Measurements from ENCODE around the gene MBD5.

MBD5 gene

DNA sequence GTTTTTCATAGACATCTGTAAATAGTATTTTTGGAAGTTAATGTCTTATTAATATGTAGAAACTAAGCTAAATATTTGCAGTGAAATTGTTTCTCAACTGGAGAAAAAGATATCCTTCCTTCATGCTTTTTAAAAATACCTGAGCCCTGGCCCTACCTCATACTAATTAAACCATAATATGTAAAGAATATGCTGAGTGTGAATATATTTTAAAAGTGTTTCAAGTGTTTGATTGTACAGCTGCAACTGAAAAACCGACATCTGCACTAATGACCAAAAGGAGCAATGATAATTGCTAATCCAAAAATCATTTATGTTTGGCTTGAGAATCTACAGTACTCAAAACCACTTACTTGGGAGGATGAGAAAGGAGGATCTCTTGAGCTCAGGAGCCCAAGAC is 156.7 kb downstream of the MBD5 start:
- H3K4me3 ChIP-seq (ENCODE audit: low read depth in 1 of 2, low read length in 2 of 2), result no peak overlapping the region
- no peaks in the 10 kb centered on the region for H3K9me3 ChIP-seq (ENCODE audit: control insufficient read depth in 1 of 2, low read length in 2 of 2)
- no peaks in the 10 kb centered on the region for H3K4me1 ChIP-seq (ENCODE audit: control insufficient read depth in 1 of 2, insufficient read depth in 2 of 2, low read length in 2 of 2)
- H3K27ac ChIP-seq (ENCODE audit: low read length), result no peak overlapping the region
- H3K36me3 ChIP-seq (ENCODE audit: control insufficient read depth in 1 of 2, insufficient read depth in 2 of 2, low read length in 2 of 2), result peaks cover 4 to 13% of the 10 kb centered on the region in 2 donors
- no peaks in the 10 kb centered on the region for H3K27me3 ChIP-seq (ENCODE audit: low read depth, low read length)

DNA sequence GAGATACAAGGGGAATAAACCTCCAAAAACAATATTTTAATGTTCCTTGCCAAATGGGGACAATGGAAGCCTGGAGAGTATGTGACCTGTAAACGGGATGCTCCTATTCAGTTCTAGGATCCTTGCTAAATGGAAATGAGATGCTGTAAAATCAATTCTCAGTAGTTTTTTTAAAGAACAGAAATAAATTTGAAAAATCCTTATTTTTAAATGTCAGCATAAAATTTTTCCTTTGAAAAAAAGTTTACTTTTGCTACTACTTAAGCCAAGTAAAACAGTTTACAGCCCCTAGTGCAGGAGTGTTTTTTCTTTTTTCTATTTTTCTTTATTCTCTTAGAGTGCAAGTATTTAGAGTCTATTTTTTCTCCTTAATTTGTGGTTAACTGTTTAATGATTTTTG is 158.8 kb downstream of the MBD5 start:
- Histone ChIP-seq H3K27me3 (ENCODE audit: low read depth, low read length) (no peaks in the 10 kb centered on the region), H3K4me3 (ENCODE audit: low read depth in 1 of 2, low read length in 2 of 2) (no peak overlapping the region), H3K27ac (ENCODE audit: low read length) (no peak overlapping the region), H3K4me1 (ENCODE audit: control insufficient read depth in 1 of 2, insufficient read depth in 2 of 2, low read length in 2 of 2) (no peaks in the 10 kb centered on the region), H3K36me3 (ENCODE audit: control insufficient read depth in 1 of 2, insufficient read depth in 2 of 2, low read length in 2 of 2) (peaks cover 4 to 17% of the 10 kb centered on the region in 2 donors), H3K9me3 (ENCODE audit: control insufficient read depth in 1 of 2, low read length in 2 of 2) (no peaks in the 10 kb centered on the region)

DNA sequence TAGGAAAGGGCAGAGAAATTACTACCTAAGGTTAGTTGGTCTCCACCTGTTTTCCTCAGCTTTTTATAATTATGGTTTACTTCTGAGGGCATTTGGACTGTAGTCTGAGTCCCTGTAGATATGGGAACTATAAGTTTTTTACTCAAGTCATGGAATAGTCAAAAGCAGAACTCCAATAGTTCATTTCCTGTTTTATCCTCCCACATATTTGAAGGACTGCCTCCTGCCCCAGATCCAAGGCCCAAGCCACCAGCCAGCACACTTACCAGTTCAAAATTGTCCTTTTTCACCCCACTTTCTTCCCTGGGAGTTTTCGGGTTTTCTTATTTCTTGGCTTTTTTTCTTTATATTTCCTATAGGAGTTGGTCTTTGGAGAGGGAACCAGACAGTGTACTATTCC is 164.1 kb downstream of the MBD5 start:
- H3K9me3 ChIP-seq (ENCODE audit: control insufficient read depth in 1 of 2, low read length in 2 of 2), result no peaks in the 10 kb centered on the region
- H3K27me3 ChIP-seq (ENCODE audit: low read depth, low read length), result no peaks in the 10 kb centered on the region
- peaks cover 8 to 10% of the 10 kb centered on the region in 2 donors for H3K36me3 ChIP-seq (ENCODE audit: control insufficient read depth in 1 of 2, insufficient read depth in 2 of 2, low read length in 2 of 2)
- no peak overlapping the region for H3K27ac ChIP-seq (ENCODE audit: low read length)
- H3K4me1 ChIP-seq (ENCODE audit: control insufficient read depth in 1 of 2, insufficient read depth in 2 of 2, low read length in 2 of 2), result no peaks in the 10 kb centered on the region
- no peak overlapping the region for H3K4me3 ChIP-seq (ENCODE audit: low read depth in 1 of 2, low read length in 2 of 2)

DNA sequence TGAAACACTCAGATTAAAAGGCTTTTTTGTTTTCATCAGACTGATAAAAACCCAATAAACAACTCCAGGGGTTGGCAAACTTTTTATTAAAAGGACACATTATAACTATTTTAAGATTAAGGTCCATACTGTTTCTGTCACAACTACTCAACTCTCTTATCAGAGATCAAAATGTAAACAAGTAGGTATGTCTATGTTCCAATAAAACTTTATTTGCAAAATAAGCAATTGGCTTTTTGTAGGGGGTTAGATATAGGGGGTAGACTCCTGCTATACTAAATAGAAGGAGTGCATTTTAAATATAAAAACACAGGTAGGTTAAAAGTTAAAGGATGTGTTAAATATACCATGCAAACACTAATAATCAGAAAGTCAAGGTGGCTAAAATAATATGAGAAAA is 174.0 kb downstream of the MBD5 start:
- H3K36me3 ChIP-seq (ENCODE audit: control insufficient read depth in 1 of 2, insufficient read depth in 2 of 2, low read length in 2 of 2), result no peaks in the 10 kb centered on the region

DNA sequence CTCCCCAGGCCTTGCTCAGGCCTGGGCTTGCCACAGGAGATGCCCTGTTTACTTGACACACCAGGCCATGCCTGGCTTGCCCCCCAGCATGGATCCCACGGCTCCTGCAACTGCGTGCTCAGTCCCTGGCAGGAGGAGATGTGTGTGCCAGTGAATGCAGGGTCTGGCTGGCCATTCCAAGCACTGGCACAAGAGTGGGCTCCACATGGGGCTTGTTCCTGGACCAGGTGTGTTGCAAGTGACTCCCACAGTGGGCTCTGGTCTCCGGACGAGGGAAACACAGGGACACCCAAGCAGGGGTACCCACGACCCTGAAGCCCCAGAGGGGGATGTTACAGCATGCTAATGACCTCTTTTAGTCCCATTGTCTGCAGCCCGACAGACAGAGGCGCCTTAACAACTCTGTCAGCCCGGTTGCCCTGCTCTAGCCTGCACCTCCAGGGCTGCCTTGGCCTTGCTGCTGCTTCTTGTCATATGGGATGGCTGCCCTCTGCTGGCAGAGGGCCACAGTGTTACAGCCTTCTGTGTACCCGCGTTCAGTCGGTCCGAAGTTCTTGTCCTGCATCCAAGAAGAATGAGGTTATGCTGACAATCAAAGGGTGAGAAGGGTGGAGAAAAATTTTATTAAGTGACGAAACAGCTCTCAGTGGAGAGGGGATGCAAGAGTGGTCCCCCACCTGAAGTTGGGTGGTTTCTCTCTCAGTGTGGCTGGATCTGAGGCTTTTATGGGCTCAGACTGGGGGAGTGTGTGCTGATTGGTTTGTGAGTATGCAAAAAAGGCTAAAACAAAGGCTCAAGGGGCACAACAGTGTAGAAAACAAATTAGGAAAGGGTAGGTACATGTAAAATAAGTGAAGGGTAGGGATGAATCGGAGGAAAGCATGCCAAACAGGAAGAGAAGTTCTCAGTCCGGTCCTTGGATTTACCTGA is 180.4 kb downstream of the MBD5 start:
- H3K27me3 ChIP-seq (ENCODE audit: low read depth, low read length), result no peaks in the 10 kb centered on the region
- no peaks in the 10 kb centered on the region for H3K4me1 ChIP-seq (ENCODE audit: control insufficient read depth in 1 of 2, insufficient read depth in 2 of 2, low read length in 2 of 2)
- H3K9me3 ChIP-seq (ENCODE audit: control insufficient read depth in 1 of 2, low read length in 2 of 2), result no peaks in the 10 kb centered on the region
- H3K4me3 ChIP-seq (ENCODE audit: low read depth in 1 of 2, low read length in 2 of 2), result no peak overlapping the region
- no peaks in the 10 kb centered on the region for H3K36me3 ChIP-seq (ENCODE audit: control insufficient read depth in 1 of 2, insufficient read depth in 2 of 2, low read length in 2 of 2)
- H3K27ac ChIP-seq (ENCODE audit: low read length), result no peak overlapping the region

More for the DNA sequence above, 174.0 kb downstream of the MBD5 start:
- Histone ChIP-seq H3K4me1 (ENCODE audit: control insufficient read depth in 1 of 2, insufficient read depth in 2 of 2, low read length in 2 of 2) (no peaks in the 10 kb centered on the region), H3K9me3 (ENCODE audit: control insufficient read depth in 1 of 2, low read length in 2 of 2) (no peaks in the 10 kb centered on the region), H3K4me3 (ENCODE audit: low read depth in 1 of 2, low read length in 2 of 2) (no peak overlapping the region), H3K27me3 (ENCODE audit: low read depth, low read length) (no peaks in the 10 kb centered on the region), H3K27ac (ENCODE audit: low read length) (no peak overlapping the region)

DNA sequence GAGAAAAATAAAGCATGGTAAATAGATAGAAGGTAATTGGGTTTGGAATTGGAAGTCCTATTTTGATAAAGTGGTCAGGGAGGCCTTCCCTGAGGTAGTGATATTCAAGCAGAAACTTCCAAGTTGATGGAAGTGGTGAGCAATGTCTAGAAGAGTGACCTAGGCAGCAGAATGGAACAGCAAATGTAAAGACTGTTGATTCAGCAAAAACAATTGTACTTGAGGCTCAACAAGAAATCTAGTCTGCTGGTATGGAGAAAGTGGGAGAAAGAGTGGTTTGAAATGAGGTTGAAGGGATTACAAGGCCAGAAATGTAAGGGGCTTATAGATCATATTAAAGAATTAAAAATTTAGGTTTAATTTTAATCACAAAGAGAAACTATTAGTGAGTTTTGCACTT is 181.3 kb downstream of the MBD5 start:
- no peaks in the 10 kb centered on the region for H3K9me3 ChIP-seq (ENCODE audit: control insufficient read depth in 1 of 2, low read length in 2 of 2)
- no peak overlapping the region for H3K4me3 ChIP-seq (ENCODE audit: low read depth in 1 of 2, low read length in 2 of 2)
- no peaks in the 10 kb centered on the region for H3K27me3 ChIP-seq (ENCODE audit: low read depth, low read length)
- H3K27ac ChIP-seq (ENCODE audit: low read length), result no peak overlapping the region
- H3K36me3 ChIP-seq (ENCODE audit: control insufficient read depth in 1 of 2, insufficient read depth in 2 of 2, low read length in 2 of 2), result no peaks in the 10 kb centered on the region
- H3K4me1 ChIP-seq (ENCODE audit: control insufficient read depth in 1 of 2, insufficient read depth in 2 of 2, low read length in 2 of 2), result no peaks in the 10 kb centered on the region

DNA sequence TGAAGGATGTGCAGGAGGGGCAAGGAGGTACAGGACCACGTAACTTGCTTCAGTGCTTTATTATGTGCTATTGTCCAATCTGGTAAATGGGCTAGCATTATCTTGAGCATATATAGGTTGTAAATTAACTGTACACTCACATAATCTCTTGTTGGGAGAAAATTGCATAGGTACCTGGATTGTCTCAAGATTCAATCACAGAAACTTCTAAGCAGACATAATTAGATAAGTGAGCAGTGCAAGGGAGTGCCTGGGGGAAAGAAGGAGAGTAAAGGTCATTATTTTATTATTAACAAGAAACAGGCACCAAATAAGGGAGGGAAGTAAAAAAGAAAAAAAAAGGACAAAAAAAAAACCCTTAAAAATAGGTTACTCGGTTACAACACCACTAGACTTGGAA is 186.2 kb downstream of the MBD5 start:
- H3K4me3 ChIP-seq (ENCODE audit: low read depth in 1 of 2, low read length in 2 of 2), result no peak overlapping the region
- H3K27me3 ChIP-seq (ENCODE audit: low read depth, low read length), result no peaks in the 10 kb centered on the region
- no peak overlapping the region for H3K27ac ChIP-seq (ENCODE audit: low read length)
- no peaks in the 10 kb centered on the region for H3K9me3 ChIP-seq (ENCODE audit: control insufficient read depth in 1 of 2, low read length in 2 of 2)
- no peaks in the 10 kb centered on the region for H3K4me1 ChIP-seq (ENCODE audit: control insufficient read depth in 1 of 2, insufficient read depth in 2 of 2, low read length in 2 of 2)
- no peaks in the 10 kb centered on the region for H3K36me3 ChIP-seq (ENCODE audit: control insufficient read depth in 1 of 2, insufficient read depth in 2 of 2, low read length in 2 of 2)

DNA sequence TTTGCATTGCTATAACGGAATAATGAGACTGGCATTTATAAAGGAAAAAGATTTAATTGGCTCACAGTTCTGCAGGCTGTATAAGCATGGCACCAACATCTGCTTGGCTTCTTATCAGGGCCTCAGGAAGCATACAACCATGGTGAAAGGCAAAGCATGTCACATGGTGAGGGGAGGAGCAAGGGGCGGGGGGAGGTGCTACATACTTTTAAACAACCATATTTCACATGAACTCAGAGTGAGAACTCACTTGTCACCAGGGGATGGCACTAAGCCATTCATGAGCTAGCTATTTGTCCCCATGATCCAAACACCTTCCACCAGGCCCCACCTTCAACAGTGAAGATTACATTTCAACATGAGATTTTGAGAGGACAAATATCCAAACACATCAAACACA is 188.7 kb downstream of the MBD5 start:
- Histone ChIP-seq H3K9me3 (ENCODE audit: control insufficient read depth in 1 of 2, low read length in 2 of 2) (no peaks in the 10 kb centered on the region), H3K4me1 (ENCODE audit: control insufficient read depth in 1 of 2, insufficient read depth in 2 of 2, low read length in 2 of 2) (no peaks in the 10 kb centered on the region), H3K27me3 (ENCODE audit: low read depth, low read length) (no peaks in the 10 kb centered on the region), H3K27ac (ENCODE audit: low read length) (no peak overlapping the region), H3K36me3 (ENCODE audit: control insufficient read depth in 1 of 2, insufficient read depth in 2 of 2, low read length in 2 of 2) (no peaks in the 10 kb centered on the region), H3K4me3 (ENCODE audit: low read depth in 1 of 2, low read length in 2 of 2) (no peak overlapping the region)

DNA sequence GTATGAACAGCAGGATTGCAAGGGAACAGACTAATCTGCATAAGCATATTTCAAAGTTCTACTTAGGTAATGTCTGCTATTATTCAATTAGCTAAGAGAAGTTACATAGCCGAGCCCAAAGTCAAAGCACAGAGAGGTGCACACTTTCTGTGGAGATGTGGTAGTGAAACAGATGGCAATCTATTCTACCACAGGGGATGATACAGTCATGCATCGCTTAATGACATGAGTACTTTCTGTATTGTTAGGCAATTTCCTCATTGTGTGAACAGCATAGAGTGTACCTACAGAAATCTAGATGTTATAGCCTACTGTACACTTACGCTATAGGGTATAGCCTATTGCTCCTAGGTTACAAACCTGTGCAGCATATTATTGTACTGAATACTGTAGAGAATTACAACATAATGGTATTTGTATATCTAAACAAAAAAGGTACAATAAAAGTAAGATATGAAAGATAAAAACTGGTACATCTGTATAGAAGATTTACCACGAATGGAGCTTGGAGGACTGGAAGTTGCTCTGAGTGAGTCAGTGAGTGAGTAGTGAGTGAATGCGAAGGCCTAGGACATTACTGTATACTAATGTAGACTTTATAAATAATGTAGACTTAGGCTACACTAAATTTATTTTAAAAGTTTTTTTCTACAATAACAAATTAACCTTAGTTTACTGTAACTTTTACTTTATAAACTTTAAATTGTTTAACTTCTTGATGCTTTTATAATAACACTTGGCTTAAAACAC is 197.6 kb downstream of the MBD5 start:
- H3K27ac ChIP-seq (ENCODE audit: low read length), result no peak overlapping the region
- H3K27me3 ChIP-seq (ENCODE audit: low read depth, low read length), result no peaks in the 10 kb centered on the region
- peaks cover 0 to 14% of the 10 kb centered on the region in 2 donors for H3K9me3 ChIP-seq (ENCODE audit: control insufficient read depth in 1 of 2, low read length in 2 of 2)
- no peaks in the 10 kb centered on the region for H3K36me3 ChIP-seq (ENCODE audit: control insufficient read depth in 1 of 2, insufficient read depth in 2 of 2, low read length in 2 of 2)
- no peak overlapping the region for H3K4me3 ChIP-seq (ENCODE audit: low read depth in 1 of 2, low read length in 2 of 2)
- H3K4me1 ChIP-seq (ENCODE audit: control insufficient read depth in 1 of 2, insufficient read depth in 2 of 2, low read length in 2 of 2), result no peaks in the 10 kb centered on the region

DNA sequence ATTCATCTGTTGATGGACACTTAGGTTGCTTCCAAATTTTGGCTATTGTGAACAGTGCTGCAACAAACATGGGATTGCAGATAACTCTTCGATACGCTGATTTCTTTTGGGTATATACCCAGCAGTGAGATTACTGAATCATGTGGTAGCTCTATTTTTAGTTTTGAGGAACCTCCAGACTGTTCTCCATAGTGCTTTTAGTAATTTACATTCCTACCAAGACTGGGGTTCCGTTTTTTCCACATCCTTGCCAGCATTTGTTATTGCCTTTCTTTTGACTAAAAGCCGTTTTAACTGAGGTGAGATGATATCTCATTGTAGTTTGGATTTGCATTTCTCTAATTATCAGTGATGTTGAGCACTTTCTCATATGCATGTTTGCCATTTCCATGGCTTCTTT is 200.3 kb downstream of the MBD5 start:
- no peak overlapping the region for H3K4me3 ChIP-seq (ENCODE audit: low read depth in 1 of 2, low read length in 2 of 2)
- H3K4me1 ChIP-seq (ENCODE audit: control insufficient read depth in 1 of 2, insufficient read depth in 2 of 2, low read length in 2 of 2), result no peaks in the 10 kb centered on the region
- H3K9me3 ChIP-seq (ENCODE audit: control insufficient read depth in 1 of 2, low read length in 2 of 2), result peaks cover 0 to 14% of the 10 kb centered on the region in 2 donors
- no peaks in the 10 kb centered on the region for H3K36me3 ChIP-seq (ENCODE audit: control insufficient read depth in 1 of 2, insufficient read depth in 2 of 2, low read length in 2 of 2)
- H3K27me3 ChIP-seq (ENCODE audit: low read depth, low read length), result no peaks in the 10 kb centered on the region
- H3K27ac ChIP-seq (ENCODE audit: low read length), result no peak overlapping the region

DNA sequence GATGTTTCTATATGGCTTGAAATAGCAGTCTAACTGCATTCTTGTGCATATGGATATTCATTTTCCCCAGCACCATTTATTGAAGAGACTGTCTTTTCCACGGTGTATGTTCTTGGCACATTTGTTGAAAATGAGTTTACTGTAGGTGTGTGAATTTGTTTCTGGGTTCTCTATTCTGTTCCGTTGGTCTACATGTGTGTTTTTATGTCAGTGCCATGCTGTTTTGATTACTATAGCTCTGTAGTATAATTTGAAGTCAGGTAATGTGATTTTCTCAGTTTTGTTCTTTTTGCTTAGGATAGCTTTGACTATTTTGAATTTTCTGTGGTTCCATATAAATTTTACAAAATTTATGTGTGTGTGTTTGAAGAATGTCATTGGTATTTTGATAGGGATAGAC is 201.0 kb downstream of the MBD5 start:
- H3K27me3 ChIP-seq (ENCODE audit: low read depth, low read length), result no peaks in the 10 kb centered on the region
- peaks cover 0 to 14% of the 10 kb centered on the region in 2 donors for H3K9me3 ChIP-seq (ENCODE audit: control insufficient read depth in 1 of 2, low read length in 2 of 2)
- no peaks in the 10 kb centered on the region for H3K4me1 ChIP-seq (ENCODE audit: control insufficient read depth in 1 of 2, insufficient read depth in 2 of 2, low read length in 2 of 2)
- H3K27ac ChIP-seq (ENCODE audit: low read length), result no peak overlapping the region
- H3K4me3 ChIP-seq (ENCODE audit: low read depth in 1 of 2, low read length in 2 of 2), result no peak overlapping the region
- no peaks in the 10 kb centered on the region for H3K36me3 ChIP-seq (ENCODE audit: control insufficient read depth in 1 of 2, insufficient read depth in 2 of 2, low read length in 2 of 2)
